ENCODE data around the gene CAPZB.

CAPZB gene

DNA sequence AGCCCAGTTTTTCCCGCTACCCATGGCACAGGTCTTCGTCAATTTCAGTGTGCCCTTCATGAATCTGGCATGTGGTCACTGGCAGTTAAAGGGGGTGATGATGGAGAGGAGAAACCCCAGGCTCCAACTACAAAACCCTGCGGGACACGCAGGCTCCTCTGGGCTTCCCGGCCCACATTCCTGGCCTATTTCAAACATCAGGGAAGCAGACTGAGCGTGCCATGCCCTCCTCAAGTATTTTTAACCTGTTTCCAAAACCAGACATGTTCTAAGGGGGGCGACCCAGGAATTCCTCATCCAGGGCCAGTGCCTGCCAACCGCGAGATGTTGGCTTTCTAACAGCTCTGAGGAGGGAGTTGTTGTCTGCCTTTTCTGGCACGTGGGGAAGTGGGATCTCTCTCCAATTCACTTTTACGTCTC is 85.1 kb downstream of the CAPZB start:
- Mint-ChIP-seq H3K9me3 (no peaks in the 10 kb centered on the region), H3K27me3 (ENCODE audit: low read depth) (no peaks in the 10 kb centered on the region), H3K27ac (peak overlapping the region; percentile 46 to 71 (median 55)), H3K36me3 (ENCODE audit: low read depth) (no peaks in the 10 kb centered on the region), H3K4me3 (no peak overlapping the region), H3K4me1 (peaks cover 62% of the 10 kb centered on the region)
- TF ChIP-seq, protein P1, sequence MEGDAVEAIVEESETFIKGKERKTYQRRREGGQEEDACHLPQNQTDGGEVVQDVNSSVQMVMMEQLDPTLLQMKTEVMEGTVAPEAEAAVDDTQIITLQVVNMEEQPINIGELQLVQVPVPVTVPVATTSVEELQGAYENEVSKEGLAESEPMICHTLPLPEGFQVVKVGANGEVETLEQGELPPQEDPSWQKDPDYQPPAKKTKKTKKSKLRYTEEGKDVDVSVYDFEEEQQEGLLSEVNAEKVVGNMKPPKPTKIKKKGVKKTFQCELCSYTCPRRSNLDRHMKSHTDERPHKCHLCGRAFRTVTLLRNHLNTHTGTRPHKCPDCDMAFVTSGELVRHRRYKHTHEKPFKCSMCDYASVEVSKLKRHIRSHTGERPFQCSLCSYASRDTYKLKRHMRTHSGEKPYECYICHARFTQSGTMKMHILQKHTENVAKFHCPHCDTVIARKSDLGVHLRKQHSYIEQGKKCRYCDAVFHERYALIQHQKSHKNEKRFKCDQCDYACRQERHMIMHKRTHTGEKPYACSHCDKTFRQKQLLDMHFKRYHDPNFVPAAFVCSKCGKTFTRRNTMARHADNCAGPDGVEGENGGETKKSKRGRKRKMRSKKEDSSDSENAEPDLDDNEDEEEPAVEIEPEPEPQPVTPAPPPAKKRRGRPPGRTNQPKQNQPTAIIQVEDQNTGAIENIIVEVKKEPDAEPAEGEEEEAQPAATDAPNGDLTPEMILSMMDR (IDR thresholded peaks at IDR 0.05; ENCODE audit: unreplicated experiment in 3 of 3), result no peak

- Mint-ChIP-seq H3K9me3 (no peaks in the 10 kb centered on the region), H3K27ac (peak overlapping the region in 1 of 3 experiments; percentile 85), H3K27me3 (ENCODE audit: low read depth) (no peaks in the 10 kb centered on the region), H3K36me3 (ENCODE audit: low read depth) (no peaks in the 10 kb centered on the region), H3K4me1 (peaks cover 57% of the 10 kb centered on the region), H3K4me3 (no peak overlapping the region)
- TF ChIP-seq, protein P1 (IDR thresholded peaks at IDR 0.05; ENCODE audit: unreplicated experiment in 3 of 3), result peak in 1 of 3 experiments; percentile 18
Measured at GRCh38 chr1:19398309-19398760, 87.0 kb downstream of the CAPZB start.

GRCh38 chr1:19397217-19397945 is 88.0 kb downstream of the CAPZB start:
- H3K36me3 Mint-ChIP-seq (ENCODE audit: low read depth), result no peaks in the 10 kb centered on the region
- H3K4me3 Mint-ChIP-seq, result no peak overlapping the region
- no peaks in the 10 kb centered on the region for H3K9me3 Mint-ChIP-seq
- H3K4me1 Mint-ChIP-seq, result peaks cover 50% of the 10 kb centered on the region
- no peaks in the 10 kb centered on the region for H3K27me3 Mint-ChIP-seq (ENCODE audit: low read depth)
- H3K27ac Mint-ChIP-seq, result no peak overlapping the region
- TF ChIP-seq, protein P1 (IDR thresholded peaks at IDR 0.05; ENCODE audit: unreplicated experiment in 3 of 3), result no peak

- H3K27ac Mint-ChIP-seq, result no peak overlapping the region
- peaks cover 48% of the 10 kb centered on the region for H3K4me1 Mint-ChIP-seq
- H3K9me3 Mint-ChIP-seq, result no peaks in the 10 kb centered on the region
- no peak overlapping the region for H3K4me3 Mint-ChIP-seq
- no peaks in the 10 kb centered on the region for H3K36me3 Mint-ChIP-seq (ENCODE audit: low read depth)
- H3K27me3 Mint-ChIP-seq (ENCODE audit: low read depth), result no peaks in the 10 kb centered on the region
- TF ChIP-seq, protein P1 (IDR thresholded peaks at IDR 0.05; ENCODE audit: unreplicated experiment in 3 of 3), result no peak
Measured at GRCh38 chr1:19396280-19396679, 89.1 kb downstream of the CAPZB start.

GRCh38 chr1:19395678-19396192 is 89.6 kb downstream of the CAPZB start:
- H3K36me3 Mint-ChIP-seq (ENCODE audit: low read depth), result no peaks in the 10 kb centered on the region
- H3K27ac Mint-ChIP-seq, result peak overlapping the region in 2 of 3 experiments; percentile 38 to 53
- no peak overlapping the region for H3K4me3 Mint-ChIP-seq
- peaks cover 48% of the 10 kb centered on the region for H3K4me1 Mint-ChIP-seq
- no peaks in the 10 kb centered on the region for H3K27me3 Mint-ChIP-seq (ENCODE audit: low read depth)
- TF ChIP-seq, protein P1 (IDR thresholded peaks at IDR 0.05; ENCODE audit: unreplicated experiment in 3 of 3), result no peak
- H3K9me3 Mint-ChIP-seq, result no peaks in the 10 kb centered on the region
